HG02970 (cell line): ENCODE results near the gene EZH2.

ENCODE experiments used
- ATAC-seq: cut with Tn5 transposase; IDR thresholded peaks from one replicate; pipeline ENCODE4 v1.9.1; 2021; ENCODE audit warnings: mild to moderate bottlenecking, moderate library complexity, moderate number of reproducible peaks; ENCODE audit not compliant: unreplicated experiment, low FRiP score

EZH2 gene

GRCh38 chr7:148903504-148903903, 19.4 kb upstream of the EZH2 start:
- ATAC-seq = no peak

- ATAC-seq = no peak
These were observed 17.1 kb upstream of the EZH2 start for GRCh38 chr7:148901178-148901577.

GRCh38 chr7:148898845-148899484, 14.9 kb upstream of the EZH2 start:
- ATAC-seq = no peak

- ATAC-seq = no peak
These were observed 10.5 kb upstream of the EZH2 start for GRCh38 chr7:148894591-148894990.

GRCh38 chr7:148893071-148893470, 9.0 kb upstream of the EZH2 start:
- ATAC-seq = no peak

- ATAC-seq = no peak
These were observed 4.2 kb upstream of the EZH2 start for GRCh38 chr7:148888300-148888699.

- ATAC-seq = no peak
These were observed 2.8 kb upstream of the EZH2 start for GRCh38 chr7:148886844-148887243.

GRCh38 chr7:148884299-148885022, 370 bp upstream of the EZH2 start:
- peak; percentile 82 for ATAC-seq

- ATAC-seq = peak; percentile 30
These were observed 634 bp downstream of the EZH2 start for GRCh38 chr7:148883266-148884048.

- no peak for ATAC-seq
These were observed 1.2 kb downstream of the EZH2 start for GRCh38 chr7:148882841-148883265.

GRCh38 chr7:148882192-148882591, 1.9 kb downstream of the EZH2 start:
- ATAC-seq = no peak

- ATAC-seq = no peak
These were observed 5.8 kb downstream of the EZH2 start for GRCh38 chr7:148878317-148878716.

GRCh38 chr7:148877517-148877916, 6.6 kb downstream of the EZH2 start:
- ATAC-seq = no peak

GRCh38 chr7:148872188-148872587, 11.9 kb downstream of the EZH2 start:
- ATAC-seq = no peak

GRCh38 chr7:148871551-148871950, 12.5 kb downstream of the EZH2 start:
- ATAC-seq = no peak

- no peak for ATAC-seq
These were observed 13.1 kb downstream of the EZH2 start for GRCh38 chr7:148871030-148871429.

GRCh38 chr7:148868378-148868674, 15.8 kb downstream of the EZH2 start:
- no peak for ATAC-seq

- no peak for ATAC-seq
These were observed 16.3 kb downstream of the EZH2 start for GRCh38 chr7:148867596-148868377.

- ATAC-seq = no peak
These were observed 17.7 kb downstream of the EZH2 start for GRCh38 chr7:148866362-148866761.

GRCh38 chr7:148865283-148865682, 18.8 kb downstream of the EZH2 start:
- ATAC-seq = no peak

GRCh38 chr7:148863324-148863723, 20.8 kb downstream of the EZH2 start:
- ATAC-seq = no peak
